NCI-H2081 treated with DMSO at 0.1 percent for 48 hours (cell line): ENCODE results near the gene IGFBP6.

Source experiments
- DNase-seq: peaks from one replicate; lab custom pipeline; 2025; lab: John Stamatoyannopoulos, UW

IGFBP6 gene

DNA sequence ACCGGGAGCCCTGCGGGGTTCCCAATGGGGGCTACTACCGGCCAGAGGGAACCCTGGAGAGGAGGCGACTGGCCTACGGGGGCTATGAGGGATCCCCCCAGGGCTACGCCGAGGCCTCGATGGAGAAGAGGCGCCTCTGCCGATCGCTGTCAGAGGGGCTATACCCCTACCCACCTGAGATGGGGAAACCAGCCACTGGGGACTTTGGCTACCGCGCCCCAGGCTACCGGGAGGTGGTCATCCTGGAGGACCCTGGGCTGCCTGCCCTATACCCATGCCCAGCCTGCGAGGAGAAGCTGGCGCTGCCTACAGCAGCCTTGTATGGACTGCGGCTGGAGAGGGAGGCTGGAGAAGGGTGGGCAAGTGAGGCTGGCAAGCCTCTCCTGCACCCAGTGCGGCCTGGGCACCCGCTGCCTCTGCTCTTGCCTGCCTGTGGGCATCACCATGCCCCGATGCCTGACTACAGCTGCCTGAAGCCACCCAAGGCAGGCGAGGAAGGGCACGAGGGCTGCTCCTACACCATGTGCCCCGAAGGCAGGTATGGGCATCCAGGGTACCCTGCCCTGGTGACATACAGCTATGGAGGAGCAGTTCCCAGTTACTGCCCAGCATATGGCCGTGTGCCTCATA is 37.9 kb upstream of the IGFBP6 start:
- no peak for DNase-seq

DNA sequence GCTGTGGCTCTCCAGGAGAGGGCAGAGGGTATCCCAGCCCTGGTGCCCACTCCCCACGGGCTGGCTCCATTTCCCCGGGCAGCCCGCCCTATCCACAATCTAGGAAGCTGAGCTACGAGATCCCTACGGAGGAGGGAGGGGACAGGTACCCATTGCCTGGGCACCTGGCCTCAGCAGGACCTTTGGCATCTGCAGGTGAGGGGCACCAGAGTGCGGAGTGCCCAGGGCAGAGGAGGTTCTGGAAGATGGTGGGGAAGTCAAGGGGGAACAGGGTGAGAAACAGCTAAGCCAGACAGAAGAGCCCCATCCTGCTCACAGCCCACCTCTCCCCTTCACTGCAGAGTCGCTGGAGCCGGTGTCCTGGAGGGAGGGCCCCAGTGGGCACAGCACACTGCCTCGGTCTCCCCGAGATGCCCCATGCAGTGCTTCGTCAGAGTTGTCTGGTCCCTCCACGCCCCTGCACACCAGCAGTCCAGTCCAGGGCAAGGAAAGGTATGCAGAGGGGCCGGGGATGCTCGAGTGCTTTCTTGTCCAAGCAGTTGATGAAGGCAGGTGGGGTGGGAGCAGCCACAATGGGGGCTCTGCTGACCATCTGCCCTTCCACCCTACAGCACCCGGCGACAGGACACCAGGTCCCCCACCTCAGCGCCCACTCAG is 37.3 kb upstream of the IGFBP6 start:
- no peak for DNase-seq

DNA sequence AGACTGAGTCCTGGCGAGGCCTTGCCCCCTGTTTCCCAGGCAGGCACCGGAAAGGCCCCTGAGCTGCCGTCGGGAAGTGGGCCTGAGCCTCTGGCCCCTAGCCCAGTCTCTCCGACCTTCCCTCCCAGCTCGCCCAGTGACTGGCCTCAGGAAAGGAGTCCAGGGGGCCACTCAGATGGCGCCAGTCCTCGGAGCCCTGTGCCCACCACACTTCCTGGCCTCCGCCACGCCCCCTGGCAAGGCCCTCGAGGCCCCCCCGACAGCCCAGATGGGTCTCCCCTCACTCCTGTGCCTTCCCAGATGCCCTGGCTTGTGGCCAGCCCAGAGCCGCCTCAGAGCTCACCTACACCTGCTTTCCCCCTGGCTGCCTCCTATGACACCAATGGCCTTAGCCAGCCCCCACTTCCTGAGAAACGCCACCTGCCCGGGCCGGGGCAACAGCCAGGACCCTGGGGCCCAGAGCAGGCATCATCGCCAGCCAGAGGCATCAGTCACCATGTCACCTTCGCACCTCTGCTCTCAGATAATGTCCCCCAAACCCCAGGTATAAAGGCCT is 36.7 kb upstream of the IGFBP6 start:
- no peak for DNase-seq

DNA sequence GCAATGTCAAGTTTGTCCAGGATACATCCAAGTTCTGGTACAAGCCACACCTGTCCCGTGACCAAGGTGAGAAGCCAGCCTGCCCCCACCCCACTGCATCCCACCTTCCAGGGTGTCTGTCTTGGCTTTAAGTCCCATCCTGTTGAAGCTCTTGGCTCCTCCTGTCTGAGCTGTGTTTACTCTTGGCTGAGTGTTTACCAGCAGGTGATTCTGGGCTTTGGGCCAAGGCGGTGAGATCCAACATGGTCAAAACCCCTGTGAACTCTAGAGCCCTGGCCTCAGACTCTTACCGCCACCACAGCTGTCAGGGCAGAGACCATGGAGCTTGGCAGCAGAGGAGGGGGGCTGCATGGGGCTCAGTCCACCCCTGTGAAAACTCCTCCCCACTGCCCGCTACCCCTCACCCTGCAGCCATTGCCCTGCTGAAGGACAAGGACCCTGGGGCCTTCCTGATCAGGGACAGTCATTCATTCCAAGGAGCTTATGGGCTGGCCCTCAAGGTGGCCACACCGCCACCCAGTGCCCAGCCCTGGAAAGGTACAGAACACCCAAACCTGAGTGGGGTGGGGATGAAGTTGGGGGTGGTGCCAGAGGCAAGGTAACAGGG is 36.0 kb upstream of the IGFBP6 start:
- no peak for DNase-seq

DNA sequence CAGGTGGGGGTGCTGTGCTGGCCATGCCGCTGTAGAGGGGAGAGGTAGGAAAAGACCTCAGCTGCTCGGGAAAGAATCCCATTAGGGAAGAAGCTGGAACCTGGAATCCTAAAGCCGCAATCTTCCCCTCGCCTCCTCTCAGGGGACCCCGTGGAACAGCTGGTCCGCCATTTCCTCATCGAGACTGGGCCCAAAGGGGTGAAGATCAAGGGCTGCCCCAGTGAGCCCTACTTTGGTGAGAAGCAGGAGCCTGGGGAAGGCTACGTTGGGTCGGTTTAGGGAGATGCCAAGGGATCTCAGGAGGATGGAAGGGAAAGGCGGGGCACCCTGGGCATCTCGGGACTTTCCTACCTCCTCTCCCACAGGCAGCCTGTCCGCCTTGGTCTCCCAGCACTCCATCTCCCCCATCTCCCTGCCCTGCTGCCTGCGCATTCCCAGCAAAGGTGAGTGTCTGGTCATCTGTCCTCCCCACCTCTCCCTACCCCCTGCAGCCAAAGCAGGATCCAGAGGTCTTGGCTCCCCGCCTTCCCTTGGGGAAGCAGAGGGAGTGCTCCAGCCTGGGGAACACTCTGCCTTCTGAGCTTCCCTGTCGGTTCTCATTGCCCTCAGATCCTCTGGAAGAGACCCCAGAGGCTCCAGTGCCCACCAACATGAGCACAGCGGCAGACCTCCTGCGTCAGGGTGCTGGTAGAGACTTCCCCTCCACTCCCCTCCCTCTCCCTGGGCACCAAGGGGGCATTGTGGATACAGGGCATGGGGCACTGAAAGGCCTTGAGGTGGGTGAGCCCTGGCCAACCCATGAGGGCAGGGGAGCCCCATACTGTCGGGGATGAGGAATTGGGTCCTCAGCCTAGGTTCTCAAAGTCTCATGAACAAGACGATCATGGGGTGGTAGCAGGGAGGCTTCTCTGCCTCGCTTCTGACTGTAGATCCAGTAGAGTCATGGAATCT is 35.2 kb upstream of the IGFBP6 start:
- no peak for DNase-seq

DNA sequence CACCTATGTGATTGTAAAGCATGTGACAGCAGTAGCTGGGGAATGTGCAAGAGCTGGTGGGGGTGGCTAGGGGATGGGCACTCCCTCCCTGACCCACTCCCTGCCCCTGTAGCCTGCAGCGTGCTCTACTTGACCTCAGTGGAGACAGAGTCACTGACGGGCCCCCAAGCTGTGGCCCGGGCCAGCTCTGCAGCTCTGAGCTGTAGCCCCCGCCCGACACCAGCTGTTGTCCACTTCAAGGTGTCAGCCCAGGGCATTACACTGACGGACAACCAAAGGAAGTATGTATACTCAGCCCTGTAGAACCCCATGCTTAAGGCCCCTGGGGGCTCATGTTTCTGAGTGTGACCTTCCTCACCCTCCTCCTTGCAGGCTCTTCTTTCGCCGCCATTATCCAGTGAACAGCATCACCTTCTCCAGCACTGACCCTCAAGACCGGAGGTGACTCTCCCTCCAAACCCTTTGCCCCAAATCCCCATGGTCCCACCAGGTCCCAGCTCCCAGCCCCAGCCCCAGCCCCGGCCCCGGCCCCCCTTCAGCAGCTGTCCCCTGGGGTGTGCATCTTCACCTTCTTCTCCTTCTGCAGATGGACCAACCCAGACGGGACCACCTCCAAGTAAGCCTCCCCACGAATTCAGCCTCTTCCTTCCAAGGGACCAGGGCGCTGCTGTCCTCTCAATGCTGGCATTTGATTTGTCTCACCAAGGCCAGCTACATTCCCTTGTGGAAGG is 34.3 kb upstream of the IGFBP6 start:
- DNase-seq = no peak

DNA sequence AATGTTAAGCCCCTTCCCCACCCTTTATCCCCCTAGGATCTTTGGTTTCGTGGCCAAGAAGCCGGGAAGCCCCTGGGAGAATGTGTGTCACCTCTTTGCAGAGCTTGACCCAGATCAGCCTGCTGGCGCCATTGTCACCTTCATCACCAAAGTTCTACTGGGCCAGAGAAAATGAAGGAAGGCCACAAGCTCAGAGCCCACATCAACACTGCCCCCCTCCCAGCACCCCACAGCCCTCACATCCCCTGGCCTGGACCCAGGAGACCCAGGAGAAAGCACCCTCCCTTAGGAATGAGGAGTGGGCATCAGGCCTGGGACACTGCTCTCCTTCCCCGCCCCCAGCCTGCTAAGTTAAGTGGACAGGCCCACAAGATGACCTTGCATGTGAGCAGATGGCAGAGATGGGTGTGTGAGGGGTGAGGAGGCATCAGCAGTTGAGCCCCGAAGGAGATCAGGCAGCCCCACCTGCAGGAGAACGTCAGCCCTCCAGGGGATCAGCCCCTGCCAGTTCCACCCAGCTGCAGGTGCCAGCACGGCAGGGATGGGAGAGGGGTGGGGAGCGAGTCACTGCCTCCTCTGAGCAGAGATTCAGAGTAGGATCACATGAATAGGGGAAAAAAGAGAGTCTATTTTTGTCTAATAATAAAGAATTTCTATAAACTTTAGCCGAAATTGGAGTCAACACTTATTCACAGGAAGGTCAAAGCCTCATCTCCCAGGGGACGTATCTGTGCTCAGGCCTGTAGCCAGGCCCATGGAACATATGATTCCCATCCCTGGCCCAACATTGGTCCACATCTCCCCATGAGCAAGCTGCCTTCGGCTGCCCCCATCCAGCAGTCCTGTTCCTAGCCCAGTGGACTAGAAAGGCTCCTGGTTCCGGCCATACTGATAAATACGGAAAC is 33.5 kb upstream of the IGFBP6 start:
- DNase-seq = no peak

DNA sequence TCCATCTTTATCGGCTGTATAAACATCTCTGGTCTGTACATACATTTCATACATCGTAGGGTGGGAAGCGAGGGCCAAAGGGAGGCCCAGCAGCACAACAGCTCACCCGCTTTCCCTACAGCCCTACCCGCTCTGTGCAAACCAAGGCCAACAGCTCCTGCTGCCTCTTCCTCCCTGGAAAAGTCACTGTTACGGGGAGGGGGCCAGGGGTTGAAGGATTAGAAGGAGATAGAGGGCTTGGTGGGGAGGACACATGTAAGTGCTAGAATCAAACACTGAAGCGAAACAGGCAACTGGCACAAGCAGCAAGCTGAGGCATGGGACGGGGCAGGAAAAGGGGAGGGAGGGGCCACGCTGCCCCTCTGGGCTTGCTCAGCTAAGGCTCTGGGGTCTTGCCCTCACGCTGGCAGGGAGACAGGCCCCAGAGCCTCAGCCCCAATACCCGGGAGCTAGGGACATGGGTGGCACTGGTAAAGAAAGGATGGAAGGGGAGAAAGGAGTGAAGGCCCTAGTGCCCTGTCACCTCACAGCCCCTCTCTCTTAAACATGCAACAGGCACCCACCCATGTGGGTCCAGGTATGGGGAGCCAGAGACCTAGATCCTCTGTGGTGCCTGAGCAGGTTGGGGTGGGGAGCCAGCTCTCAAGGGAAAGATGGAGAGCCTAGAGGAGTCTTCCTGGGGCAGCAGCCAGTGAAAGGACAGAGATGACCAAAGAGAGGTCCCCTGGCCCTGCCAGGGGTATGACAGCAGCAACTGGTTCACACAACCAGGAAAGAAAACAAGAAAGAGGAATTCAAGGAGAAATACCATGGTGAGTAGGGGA is 32.6 kb upstream of the IGFBP6 start:
- DNase-seq = no peak

DNA sequence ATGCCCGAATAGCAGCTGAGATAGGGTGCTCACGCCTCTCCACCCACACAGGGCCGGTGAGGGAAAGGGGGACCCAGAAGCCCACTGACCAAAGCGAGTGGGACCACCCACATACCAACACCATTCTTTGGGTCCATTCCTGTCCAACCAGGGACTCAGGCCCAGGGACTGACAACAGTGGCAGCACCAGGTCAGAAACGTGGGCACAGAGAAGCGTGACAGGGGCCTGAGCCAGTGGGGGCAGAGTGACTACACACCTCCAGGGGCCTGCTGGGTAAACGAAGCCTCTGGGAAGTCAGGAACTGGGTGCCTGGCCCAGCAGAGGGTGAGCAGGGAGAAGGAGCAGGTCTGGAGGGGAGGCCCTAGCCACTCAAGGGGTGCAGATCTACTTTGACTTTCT is 32.0 kb upstream of the IGFBP6 start:
- no peak for DNase-seq

DNA sequence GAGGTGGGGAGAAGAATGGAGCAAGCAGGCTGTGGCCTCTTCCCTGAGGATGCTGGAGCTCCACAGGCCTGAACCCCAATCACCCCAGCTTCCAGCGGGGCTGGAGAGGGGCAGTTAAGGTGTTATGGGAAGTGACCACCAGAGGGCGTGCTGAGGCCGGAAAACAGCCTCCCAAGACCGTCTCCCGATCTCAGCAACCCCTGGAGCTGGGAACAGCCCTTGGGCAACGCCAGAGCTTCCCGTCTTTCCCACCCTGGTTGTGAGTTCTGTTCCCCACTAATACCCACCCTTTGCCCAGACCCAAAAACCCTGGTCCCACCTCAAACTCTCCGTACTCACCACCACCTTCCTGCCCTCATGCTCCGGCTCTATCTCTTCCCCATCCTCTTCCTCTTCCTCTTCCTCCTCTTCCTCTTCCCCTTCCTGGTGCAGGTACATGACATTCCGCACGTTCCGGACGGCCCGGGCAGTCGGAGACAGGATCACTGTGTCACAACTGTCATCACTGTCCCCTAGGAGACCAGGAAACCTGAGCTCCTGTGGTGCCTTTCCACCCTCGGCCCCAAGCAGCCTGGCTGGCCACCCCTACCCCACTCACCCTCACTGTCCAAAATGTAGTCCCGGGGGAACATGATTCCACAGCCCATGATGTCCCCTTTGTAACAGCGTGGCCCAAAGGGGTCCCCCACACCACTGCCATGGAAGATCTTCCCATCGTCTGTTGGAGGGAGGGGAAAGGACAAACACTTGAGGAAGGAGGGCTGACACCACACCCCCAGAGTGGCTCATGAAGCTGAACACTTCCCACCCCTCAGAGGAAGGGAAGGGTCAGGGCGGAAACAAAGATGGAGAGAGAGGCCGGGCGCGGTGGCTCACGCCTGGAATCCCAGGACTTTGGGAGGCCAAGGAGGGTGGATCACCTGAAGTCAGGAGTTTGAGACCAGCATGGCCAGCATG is 31.2 kb upstream of the IGFBP6 start:
- DNase-seq = no peak

DNA sequence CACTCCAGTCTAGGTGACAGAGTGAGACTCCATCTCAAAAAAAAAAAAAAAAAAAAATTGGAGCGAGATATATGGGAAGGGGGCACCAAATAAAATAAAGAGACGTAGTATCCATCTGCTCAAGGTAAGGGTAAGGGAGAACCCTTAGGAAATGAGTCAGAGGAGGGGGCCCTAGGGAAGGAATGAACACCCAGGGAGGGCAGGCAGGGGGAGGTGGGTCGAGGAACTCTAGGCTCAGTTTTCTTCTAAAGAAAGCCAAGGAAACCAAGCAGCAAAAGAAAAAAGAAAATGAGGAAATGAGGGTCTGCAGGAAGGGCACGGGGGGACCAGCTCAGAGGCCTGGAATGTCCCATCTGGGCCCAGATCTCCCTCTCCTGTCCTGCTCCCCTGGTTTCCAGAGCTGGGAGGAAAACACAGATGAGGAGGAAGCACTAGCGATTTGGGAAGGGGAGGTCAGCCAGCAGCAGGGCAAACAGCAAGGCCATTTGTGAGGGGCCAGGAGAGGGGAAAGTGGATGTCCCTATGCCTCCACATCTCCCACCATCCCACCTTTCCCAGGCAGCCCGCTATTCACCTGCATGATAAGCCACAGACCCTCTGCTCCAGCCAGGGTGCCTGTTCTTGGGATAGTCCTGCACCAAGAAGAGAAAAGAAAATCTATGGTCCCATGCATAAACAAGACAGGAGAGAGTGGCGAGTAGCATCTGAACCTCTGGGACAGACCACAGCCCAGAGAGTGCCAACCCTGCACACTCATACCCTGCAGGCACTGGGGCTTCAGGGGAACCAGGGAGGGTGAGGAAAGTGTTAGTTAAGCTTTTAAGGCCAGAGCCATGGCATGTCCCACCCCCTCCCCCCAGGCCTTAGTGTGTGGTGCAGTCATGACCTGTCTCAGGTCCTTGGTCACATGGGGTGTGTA is 30.1 kb upstream of the IGFBP6 start:
- no peak for DNase-seq

DNA sequence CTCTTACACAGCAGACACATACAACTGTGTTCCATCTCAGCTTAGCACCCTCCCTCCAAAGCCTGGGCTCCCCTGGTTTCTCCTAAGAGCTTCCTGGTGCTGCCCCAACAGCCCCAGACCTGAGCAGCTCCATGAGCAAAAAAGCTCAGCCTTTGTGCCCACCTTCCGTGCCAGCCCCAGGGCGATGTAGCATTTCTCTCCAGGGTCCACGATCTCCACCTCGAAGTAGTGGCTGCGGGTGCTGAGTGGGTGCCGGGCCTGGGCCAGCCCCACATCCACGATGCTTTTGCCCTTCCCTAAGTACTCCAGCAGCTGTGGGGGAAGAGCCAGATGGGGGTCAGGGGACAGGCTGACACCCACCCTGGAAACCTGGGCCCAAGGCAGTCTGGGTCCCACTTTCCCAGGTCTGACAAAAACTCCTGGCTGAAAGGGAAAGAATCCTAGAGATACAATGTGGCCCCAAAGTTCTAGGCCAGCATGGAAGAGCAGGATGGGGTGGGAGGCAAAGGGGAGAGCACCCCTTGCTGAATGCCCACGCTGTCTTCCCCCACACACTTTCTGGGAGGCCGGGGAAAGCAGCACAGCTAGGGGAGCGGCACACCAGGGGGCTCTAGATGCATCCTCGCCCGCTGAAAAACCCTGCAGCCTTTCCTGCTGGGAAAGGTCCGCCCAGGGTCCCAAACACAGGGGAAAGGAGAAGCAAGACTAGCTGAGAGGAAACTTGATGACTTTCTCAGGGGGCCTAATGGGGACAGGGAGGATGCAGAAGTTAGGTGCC is 29.3 kb upstream of the IGFBP6 start:
- DNase-seq = no peak

DNA sequence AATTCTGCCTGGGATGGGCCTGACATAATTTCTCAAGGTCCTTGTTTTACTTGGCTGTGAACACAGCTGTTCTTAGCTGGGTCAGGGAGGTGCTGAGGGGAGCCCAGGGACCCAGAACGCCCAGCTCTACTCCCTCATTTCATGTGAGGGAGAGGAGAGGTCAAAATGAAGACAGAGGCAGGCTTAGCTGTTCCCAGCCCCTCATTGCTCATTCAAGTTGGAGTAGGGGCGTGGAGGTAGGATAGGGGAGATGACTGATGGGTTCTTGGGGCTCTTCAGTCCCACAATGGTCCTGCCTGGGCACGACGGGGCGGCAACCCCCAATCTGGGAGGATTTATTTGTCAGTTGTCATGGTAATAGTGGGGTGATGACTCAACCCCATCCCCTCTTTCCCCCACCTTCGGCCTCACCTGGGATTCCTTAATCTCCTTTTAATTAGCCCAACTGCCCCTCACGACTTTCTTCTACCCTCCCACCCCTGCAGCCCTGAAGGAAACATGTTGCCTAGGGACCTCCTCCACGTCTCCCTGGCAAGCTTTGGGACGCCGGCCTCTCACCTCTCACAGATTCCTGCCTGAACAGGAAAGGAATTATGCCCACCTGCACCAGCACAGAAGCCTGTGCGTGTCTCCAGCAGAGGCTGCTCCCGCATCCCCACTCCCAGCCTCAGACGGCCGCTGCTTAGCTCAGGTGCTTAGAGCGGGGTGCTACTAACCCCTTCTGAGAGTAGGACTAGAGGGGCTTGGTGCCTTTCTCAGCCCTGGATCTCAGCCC is 28.5 kb upstream of the IGFBP6 start:
- DNase-seq = no peak

DNA sequence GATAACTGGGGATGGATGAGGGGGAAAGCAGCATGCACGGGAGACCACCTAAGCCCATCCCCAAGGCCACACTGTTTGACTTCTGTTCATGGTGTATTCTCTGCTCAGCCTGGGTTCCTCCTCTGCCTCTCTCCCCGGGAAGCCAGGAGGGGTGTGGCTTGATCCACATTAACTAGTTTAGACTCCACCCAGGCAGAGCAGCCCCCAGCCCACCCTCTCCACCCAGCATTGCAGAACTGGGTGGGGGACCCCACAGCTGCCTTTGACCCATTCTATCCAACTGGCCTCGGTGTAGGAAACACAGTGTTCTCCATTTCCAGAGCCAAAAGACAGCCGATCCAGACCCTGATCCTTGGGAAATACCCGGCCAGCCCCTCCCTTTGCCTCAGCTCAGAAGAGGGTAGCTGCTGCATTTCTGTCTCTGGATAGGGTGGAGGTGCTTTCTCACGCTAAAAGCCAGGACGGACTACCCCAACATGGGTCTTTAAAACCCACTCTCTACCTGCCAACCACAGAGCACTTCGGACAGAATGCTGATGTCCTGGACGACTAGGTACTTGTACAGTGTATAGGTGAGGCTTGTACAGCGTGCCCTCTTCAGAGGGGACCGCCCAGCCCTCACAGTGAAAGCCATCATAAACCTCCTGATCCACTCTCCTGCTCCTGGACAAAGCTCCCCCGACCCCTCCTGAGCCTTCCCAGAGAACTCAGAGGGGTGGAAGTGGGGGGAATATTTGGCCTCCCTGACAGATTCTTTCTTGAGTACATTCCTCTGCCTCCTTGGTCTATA is 27.7 kb upstream of the IGFBP6 start:
- DNase-seq = no peak
